A673 (cell line): ENCODE measurements around the gene OST4. TPM values are rescaled to one million over a fixed set of nuclear protein-coding genes. Genes with fewer than 3 reads are reported as not detected.

ENCODE experiments used
- BruUV-seq: library from RNA; stranded (reverse); fragments of 400-500 nt; replicated peaks from 2 replicates; lab custom pipeline; 2021; lab: Mats Ljungman, UMichigan
- CTCF ChIA-PET: fragments of 300-600 bp; sonication (Branson Sonifier 250); formaldehyde crosslinking; loops from one replicate; lab custom pipeline; 2022; ENCODE audit warnings: antibody characterized with exemption; lab: Charles Lee
- POLR2A ChIA-PET: fragments of 300-600 bp; sonication (Branson Sonifier 250); formaldehyde crosslinking; loops from one replicate; lab custom pipeline; 2022; ENCODE audit warnings: antibody characterized with exemption; ENCODE audit not compliant: low non-redundant PET; lab: Charles Lee
- DNase-seq: peaks from one replicate; pipeline ENCODE4 v3.0.0-alpha.2; 2015; ENCODE audit warnings: low spot score
- H3K27ac ChIP-seq: fragments of 200-600 bp; sonication (generic); 2 replicates; pipeline ENCODE4 v1.5.1; 2016; ENCODE audit warnings: mixed run types, low read depth, mild to moderate bottlenecking, mixed read lengths, antibody characterized with exemption, low read length; ENCODE audit not compliant: poor library complexity, severe bottlenecking
- H3K27me3 ChIP-seq: fragments of 200-600 bp; sonication (generic); replicated peaks from 2 replicates; pipeline ENCODE4 v1.6.1; 2017; ENCODE audit warnings: mixed run types, low read depth, mild to moderate bottlenecking, mixed read lengths, antibody characterized with exemption, low read length; ENCODE audit not compliant: insufficient read depth, poor library complexity
- H3K36me3 ChIP-seq: fragments of 200-600 bp; sonication (generic); 2 replicates; pipeline ENCODE4 v1.6.1; 2016; ENCODE audit warnings: mixed run types, mild to moderate bottlenecking, mixed read lengths, antibody characterized with exemption, low read length; ENCODE audit not compliant: insufficient read depth, poor library complexity, severe bottlenecking
- H3K4me1 ChIP-seq: fragments of 200-600 bp; sonication (generic); 2 replicates; pipeline ENCODE4 v1.6.1; 2017; ENCODE audit warnings: mixed run types, mild to moderate bottlenecking, mixed read lengths, antibody characterized with exemption, low read length; ENCODE audit not compliant: insufficient read depth, poor library complexity, severe bottlenecking
- H3K4me3 ChIP-seq: fragments of 200-600 bp; sonication (generic); 2 replicates; pipeline ENCODE4 v1.5.1; 2016; ENCODE audit warnings: low read depth, mixed run types, mild to moderate bottlenecking, mixed read lengths, low read length; ENCODE audit not compliant: poor library complexity, severe bottlenecking
- H3K9me3 ChIP-seq: fragments of 200-600 bp; sonication (generic); 2 replicates; pipeline ENCODE4 v1.6.1; 2016; ENCODE audit warnings: mixed run types, low read depth, mild to moderate bottlenecking, mixed read lengths, antibody characterized with exemption, low read length; ENCODE audit not compliant: poor library complexity, severe bottlenecking
- CTCF ChIP-seq: fragments of 300-800, 200-600 bp; sonication (generic); conservative IDR thresholded peaks from 2 replicates; pipeline ENCODE4 v1.5.1; 2017; ENCODE audit warnings: low read depth, mild to moderate bottlenecking, antibody characterized with exemption, low read length, moderate library complexity, mixed read lengths
- EZH2 ChIP-seq: fragments of 200-600 bp; sonication (generic); IDR thresholded peaks from 2 replicates; pipeline ENCODE4 v1.6.1; 2017; ENCODE audit warnings: borderline replicate concordance, low read depth, mild to moderate bottlenecking, mixed read lengths, antibody characterized with exemption, low read length; ENCODE audit not compliant: poor library complexity, severe bottlenecking
- intact Hi-C: fragments of 100-400 bp; cut with micrococcal nuclease; formaldehyde crosslinking; loops from one replicate; pipeline ENCODE4 v1.10.0; 2022; ENCODE audit not compliant: unreplicated experiment
- total RNA-seq: library from RNA; stranded (reverse); gene quantifications from 2 replicates; pipeline ENCODE4 v1.2.3, GENCODE V29; 2021

Gene OST4
- total RNA-seq, 1 experiment from 2014 or later = 235 TPM

DNA sequence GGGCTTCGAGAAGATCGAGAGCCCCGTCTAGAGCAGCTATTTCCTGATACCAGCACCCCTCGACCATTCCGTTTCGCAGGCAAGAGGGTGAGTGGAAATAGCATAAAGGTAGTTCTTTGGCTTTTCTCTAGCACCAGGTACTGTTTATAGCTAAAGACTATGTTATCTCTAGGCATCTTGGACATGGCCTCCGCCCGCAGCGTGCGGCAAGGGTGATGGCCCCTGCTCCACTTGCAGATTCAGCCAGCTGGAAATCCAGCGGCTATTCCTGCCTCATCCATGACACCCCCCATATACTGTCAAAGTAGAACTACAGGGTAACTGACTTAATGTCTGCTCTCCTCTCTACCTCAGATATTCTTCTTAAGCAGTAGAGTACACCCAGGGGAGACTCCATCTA lies 16.7 kb downstream of the OST4 start:
- Histone ChIP-seq H3K4me3 (no peak overlapping the region), H3K9me3 (no peaks in the 10 kb centered on the region), H3K36me3 (peaks cover 52% of the 10 kb centered on the region), H3K4me1 (peaks cover 7% of the 10 kb centered on the region), H3K27me3 (no peaks in the 10 kb centered on the region), H3K27ac (no peak overlapping the region)
- no peak for DNase-seq
- ChIA-PET CTCF (no interaction called here), POLR2A (interaction anchor here (0.8 kb wide), 1 partner anchor 37 kb away, joined by 4 read pairs; no protein-coding TSS in a partner anchor)
- BruUV-seq = no TSS peak
- intact Hi-C loops = no loop called here
- TF ChIP-seq EZH2 (no peak), CTCF (no peak)

DNA sequence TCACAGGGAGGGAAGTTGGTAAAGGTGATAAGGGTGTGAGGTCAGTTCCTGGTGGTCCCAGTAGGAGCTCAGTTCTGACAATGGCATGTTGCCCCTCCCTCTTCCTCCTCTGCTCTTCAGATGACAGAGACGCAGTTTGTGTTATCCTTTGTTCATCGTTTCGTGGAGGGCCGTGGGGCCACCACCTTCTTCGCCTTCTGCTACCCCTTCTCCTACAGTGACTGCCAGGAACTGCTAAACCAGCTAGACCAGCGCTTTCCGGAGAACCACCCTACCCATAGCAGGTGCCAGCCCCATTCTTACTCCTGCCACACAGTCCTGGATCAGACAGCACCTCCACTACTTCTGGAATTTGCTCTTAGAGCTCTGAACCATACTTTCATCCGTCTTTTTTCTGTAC lies 17.7 kb downstream of the OST4 start:
- DNase-seq = no peak
- Histone ChIP-seq H3K27me3 (no peaks in the 10 kb centered on the region), H3K36me3 (peaks cover 52% of the 10 kb centered on the region), H3K9me3 (no peaks in the 10 kb centered on the region), H3K4me1 (peaks cover 12% of the 10 kb centered on the region), H3K4me3 (no peak overlapping the region), H3K27ac (no peak overlapping the region)
- CTCF ChIA-PET = no interaction called here
- no peak for TF ChIP-seq CTCF
- no peak for TF ChIP-seq EZH2
- no TSS peak for BruUV-seq
- POLR2A ChIA-PET = interaction anchor here (0.8 kb wide), 1 partner anchor 36 kb away, joined by 4 read pairs; no protein-coding TSS in a partner anchor
- intact Hi-C loops = no loop called here

DNA sequence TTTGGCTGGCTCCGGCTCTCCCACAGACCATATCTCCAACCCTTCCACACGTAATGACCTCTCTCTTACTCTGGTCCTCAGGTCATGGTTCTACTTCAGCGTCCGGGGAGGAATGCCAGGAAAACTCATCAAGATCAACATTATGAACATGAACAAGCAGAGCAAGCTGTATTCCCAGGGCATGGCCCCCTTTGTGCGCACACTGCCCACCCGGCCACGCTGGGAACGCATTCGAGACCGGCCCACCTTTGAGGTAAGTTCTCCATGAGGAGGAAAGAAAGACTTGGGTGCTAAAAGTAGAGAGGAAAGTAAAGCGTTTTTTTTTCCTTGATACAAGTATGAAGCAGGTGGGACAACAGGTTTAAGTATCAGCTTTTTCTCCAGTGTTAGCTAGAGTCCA lies 18.1 kb downstream of the OST4 start:
- CTCF ChIA-PET = no interaction called here
- POLR2A ChIA-PET = no interaction called here
- BruUV-seq = no TSS peak
- TF ChIP-seq CTCF = no peak
- no peak for TF ChIP-seq EZH2
- Histone ChIP-seq H3K9me3 (no peaks in the 10 kb centered on the region), H3K4me3 (no peak overlapping the region), H3K27me3 (no peaks in the 10 kb centered on the region), H3K4me1 (peaks cover 12% of the 10 kb centered on the region), H3K36me3 (peaks cover 52% of the 10 kb centered on the region), H3K27ac (no peak overlapping the region)
- intact Hi-C loops = no loop called here
- DNase-seq = no peak
